Duodenal mucosa (tissue), 2 donors: ENCODE data around the gene TNFSF4.

ENCODE experiments used
- H3K27ac ChIP-seq: one replicate; pipeline ENCODE4 v1.7.0; 2013; ENCODE audit warnings: low read depth, low read length
- H3K27me3 ChIP-seq, 2 donors: one replicate each; pipeline ENCODE4 v1.7.0; 2013; ENCODE audit warnings: low read length in 2 of 2, control low read depth in 1 of 2; ENCODE audit not compliant: insufficient read depth in 2 of 2, control insufficient read depth in 1 of 2
- H3K36me3 ChIP-seq, 2 donors: one replicate each; pipeline ENCODE4 v1.7.0; 2013; ENCODE audit warnings: low read length in 2 of 2, control low read depth in 1 of 2; ENCODE audit not compliant: insufficient read depth in 2 of 2, control insufficient read depth in 1 of 2
- H3K4me1 ChIP-seq, 2 donors: one replicate each; pipeline ENCODE4 v1.7.0; 2013; ENCODE audit warnings: low read length in 2 of 2, control low read depth in 1 of 2; ENCODE audit not compliant: insufficient read depth in 2 of 2, control insufficient read depth in 1 of 2
- H3K4me3 ChIP-seq, 2 donors: one replicate each; pipeline ENCODE4 v1.7.0; 2013; ENCODE audit warnings: low read length in 2 of 2, low read depth in 1 of 2
- H3K9ac ChIP-seq, 2 donors: one replicate each; pipeline ENCODE4 v1.7.0; 2013; ENCODE audit warnings: low read length in 2 of 2, low read depth in 1 of 2
- H3K9me3 ChIP-seq, 2 donors: one replicate each; pipeline ENCODE4 v1.7.0; 2013; ENCODE audit warnings: low read length in 2 of 2, control low read depth in 1 of 2; ENCODE audit not compliant: control insufficient read depth in 1 of 2

Gene TNFSF4

GRCh38 chr1:173195596-173196088 is 11.5 kb downstream of the TNFSF4 start:
- Histone ChIP-seq H3K9ac (no peak overlapping the region), H3K9me3 (no peaks in the 10 kb centered on the region), H3K27me3 (no peaks in the 10 kb centered on the region), H3K4me1 (peaks cover 4 to 5% of the 10 kb centered on the region in 2 donors), H3K36me3 (no peaks in the 10 kb centered on the region), H3K4me3 (no peak overlapping the region), H3K27ac (no peak overlapping the region)

DNA sequence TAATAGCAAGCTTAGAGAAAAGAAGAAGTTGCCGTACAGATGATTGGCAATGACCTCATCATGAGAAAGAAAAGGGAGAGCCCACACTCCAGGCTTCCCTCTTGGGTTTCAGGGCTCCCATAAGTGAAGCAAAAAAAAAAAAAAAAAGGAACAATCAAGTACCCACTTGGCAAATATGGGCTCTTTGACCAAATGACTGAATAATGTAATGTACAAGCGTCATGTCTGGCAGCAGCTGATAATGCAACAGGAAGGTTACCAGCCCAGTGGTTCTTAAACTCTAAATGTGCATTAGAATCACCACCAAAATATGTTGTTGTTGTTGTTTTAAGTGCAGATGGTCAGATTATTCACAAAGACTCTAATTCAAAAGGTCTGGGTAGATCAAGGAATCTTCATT is 13.5 kb downstream of the TNFSF4 start:
- H3K27ac ChIP-seq, result no peak overlapping the region
- H3K27me3 ChIP-seq, result no peaks in the 10 kb centered on the region

DNA sequence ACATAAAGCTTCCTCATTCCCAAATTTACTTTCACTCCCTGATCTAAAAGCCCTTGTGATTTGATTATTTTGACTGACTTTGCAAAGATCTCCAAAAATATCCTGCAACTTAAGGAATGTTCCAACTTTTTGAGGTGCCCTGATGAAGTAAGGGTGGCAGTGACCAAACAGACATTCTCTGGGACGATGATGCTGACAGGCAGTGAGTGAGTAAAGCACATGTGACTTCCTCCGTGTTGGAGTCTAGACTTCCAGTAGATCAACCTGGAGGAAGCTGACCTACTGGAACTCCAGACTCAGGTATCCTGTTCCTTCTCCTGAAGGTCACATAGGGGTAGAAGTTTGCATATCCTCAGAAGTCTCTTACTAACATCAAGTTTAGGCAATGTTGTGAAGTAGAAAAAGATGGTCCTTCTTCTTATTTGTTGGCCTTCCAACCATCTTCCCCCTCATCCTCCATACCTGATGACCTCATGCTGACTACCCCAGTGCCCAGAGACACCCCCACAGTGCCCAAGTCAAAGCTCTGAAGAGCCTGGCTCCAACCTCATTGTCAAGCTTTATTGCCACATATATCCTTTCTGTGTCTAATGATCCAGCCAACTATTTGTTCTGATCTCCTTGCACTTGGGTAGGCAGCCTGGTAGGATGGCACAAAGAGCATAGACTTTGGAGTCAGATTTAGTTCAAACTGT is 16.0 kb downstream of the TNFSF4 start:
- Histone ChIP-seq H3K27ac (no peak overlapping the region), H3K9me3 (no peaks in the 10 kb centered on the region), H3K27me3 (no peaks in the 10 kb centered on the region), H3K4me3 (no peak overlapping the region), H3K9ac (no peak overlapping the region), H3K4me1 (peaks cover 11% of the 10 kb centered on the region in 2 donors), H3K36me3 (no peaks in the 10 kb centered on the region)

More for the DNA sequence above, 13.5 kb downstream of the TNFSF4 start:
- Histone ChIP-seq H3K9ac (no peak overlapping the region), H3K4me3 (no peak overlapping the region), H3K9me3 (no peaks in the 10 kb centered on the region), H3K36me3 (no peaks in the 10 kb centered on the region), H3K4me1 (peaks cover 11% of the 10 kb centered on the region in 2 donors)

- Histone ChIP-seq H3K4me3 (no peak overlapping the region), H3K27ac (no peak overlapping the region), H3K27me3 (no peaks in the 10 kb centered on the region), H3K36me3 (no peaks in the 10 kb centered on the region), H3K9me3 (no peaks in the 10 kb centered on the region), H3K4me1 (peaks cover 11% of the 10 kb centered on the region in 2 donors), H3K9ac (no peak overlapping the region)
Observed at GRCh38 chr1:173190101-173190936, 16.8 kb downstream of the TNFSF4 start.

GRCh38 chr1:173187671-173188237 is 19.4 kb downstream of the TNFSF4 start:
- Histone ChIP-seq H3K4me1 (peaks cover 11% of the 10 kb centered on the region in 2 donors), H3K36me3 (no peaks in the 10 kb centered on the region), H3K27me3 (no peaks in the 10 kb centered on the region), H3K27ac (no peak overlapping the region), H3K9me3 (no peaks in the 10 kb centered on the region), H3K4me3 (no peak overlapping the region), H3K9ac (no peak overlapping the region)

DNA sequence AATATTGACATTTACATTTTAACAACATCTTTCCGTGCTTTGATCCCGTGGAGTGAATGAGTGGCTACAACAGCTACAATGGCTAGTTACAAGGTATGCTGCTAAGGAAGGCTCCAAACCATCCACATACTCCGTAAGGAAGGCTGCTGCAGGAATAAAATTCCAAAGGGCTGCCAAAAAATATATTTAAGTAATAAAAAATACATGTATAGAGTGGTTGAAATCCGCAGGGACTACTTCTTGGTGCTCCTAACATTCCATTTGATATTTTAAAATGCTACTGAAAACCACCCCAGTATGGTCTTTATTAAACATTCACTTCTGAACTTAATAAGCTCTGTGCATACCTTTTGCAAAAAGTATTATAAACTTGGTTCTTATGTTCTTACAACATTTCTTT is 25.3 kb downstream of the TNFSF4 start:
- no peaks in the 10 kb centered on the region for H3K9me3 ChIP-seq
- no peak overlapping the region for H3K4me3 ChIP-seq
- H3K27ac ChIP-seq, result no peak overlapping the region
- no peaks in the 10 kb centered on the region for H3K36me3 ChIP-seq
- H3K27me3 ChIP-seq, result no peaks in the 10 kb centered on the region
- no peak overlapping the region for H3K9ac ChIP-seq
- H3K4me1 ChIP-seq, result no peaks in the 10 kb centered on the region

GRCh38 chr1:173176246-173176645 is 30.9 kb downstream of the TNFSF4 start:
- Histone ChIP-seq H3K4me3 (no peak overlapping the region), H3K27me3 (no peaks in the 10 kb centered on the region), H3K36me3 (no peaks in the 10 kb centered on the region), H3K4me1 (no peaks in the 10 kb centered on the region), H3K27ac (no peak overlapping the region), H3K9me3 (peaks cover 23% of the 10 kb centered on the region in 2 donors), H3K9ac (no peak overlapping the region)

DNA sequence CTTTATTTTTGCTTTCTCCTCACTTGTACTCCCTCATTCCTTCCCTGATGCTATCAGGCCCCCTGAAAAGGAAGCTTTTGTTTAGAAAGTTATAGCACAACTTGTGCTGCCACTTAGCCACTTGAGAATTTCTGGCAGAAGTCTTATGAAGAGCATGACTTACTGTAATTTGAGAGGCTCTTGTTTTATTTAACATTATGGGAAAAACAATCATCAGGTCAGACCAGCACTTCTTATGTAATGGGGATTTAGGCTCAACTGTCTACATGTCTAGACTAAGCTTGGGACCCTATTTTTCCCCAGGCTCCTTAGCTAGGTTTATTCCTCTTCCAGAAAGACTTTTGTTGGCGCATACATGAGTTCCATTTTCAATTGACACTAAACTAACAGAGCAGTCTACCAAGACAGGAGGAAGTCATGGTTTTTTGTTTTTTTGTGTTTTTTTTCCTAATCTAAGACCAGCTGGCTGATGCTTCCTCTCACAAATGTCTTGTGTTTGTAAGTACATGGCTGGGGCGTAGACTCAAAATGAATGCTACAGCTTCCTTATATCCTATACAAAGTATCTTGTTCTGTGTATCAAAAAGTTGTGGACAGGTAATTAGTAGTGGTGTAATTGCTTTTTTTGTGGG is 31.5 kb downstream of the TNFSF4 start:
- no peaks in the 10 kb centered on the region for H3K4me1 ChIP-seq
- H3K9me3 ChIP-seq, result peaks cover 23 to 27% of the 10 kb centered on the region in 2 donors
- no peaks in the 10 kb centered on the region for H3K27me3 ChIP-seq
- H3K36me3 ChIP-seq, result no peaks in the 10 kb centered on the region
- H3K27ac ChIP-seq, result no peak overlapping the region
- H3K4me3 ChIP-seq, result no peak overlapping the region
- H3K9ac ChIP-seq, result no peak overlapping the region

DNA sequence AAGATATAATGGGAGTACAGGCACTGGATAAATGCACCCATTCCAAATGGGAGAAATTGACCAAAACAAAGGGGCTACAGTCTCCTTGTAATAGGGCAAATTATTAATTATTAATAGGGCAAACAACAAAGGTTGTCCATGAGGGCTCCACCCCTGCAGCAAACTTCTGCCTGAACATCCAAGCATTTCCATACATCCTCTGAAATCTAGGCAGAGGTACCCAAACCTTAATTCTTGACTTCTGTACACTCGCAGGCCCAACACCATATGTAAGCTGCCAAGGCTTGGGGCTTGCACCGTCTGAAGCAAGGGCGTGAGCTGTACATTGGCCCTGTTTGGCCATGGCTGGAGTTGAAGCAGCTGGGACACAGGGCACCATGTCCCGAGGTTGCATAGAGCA is 33.7 kb downstream of the TNFSF4 start:
- Histone ChIP-seq H3K4me3 (no peak overlapping the region), H3K9ac (no peak overlapping the region), H3K9me3 (peaks cover 23 to 28% of the 10 kb centered on the region in 2 donors), H3K36me3 (no peaks in the 10 kb centered on the region), H3K27ac (no peak overlapping the region), H3K27me3 (no peaks in the 10 kb centered on the region), H3K4me1 (no peaks in the 10 kb centered on the region)

DNA sequence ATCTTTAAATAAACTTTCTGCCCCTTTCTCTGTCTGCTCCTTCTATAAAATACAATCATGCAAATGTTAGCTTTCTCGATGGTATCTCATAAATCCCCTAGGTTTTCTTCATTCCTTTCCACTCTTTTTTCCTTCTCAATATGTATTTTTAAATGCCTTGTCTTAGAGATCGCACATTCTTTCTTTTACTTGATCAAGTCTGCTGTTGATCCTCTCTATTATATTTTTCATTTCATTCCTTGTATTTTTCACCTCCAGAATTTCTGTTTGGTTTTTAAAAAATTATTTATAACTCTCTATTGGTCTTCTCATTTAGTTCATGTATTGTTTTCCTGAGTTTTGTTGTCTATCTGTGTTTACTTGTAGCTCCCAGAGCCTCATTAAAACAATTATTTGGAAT is 36.0 kb downstream of the TNFSF4 start:
- Histone ChIP-seq H3K27me3 (no peaks in the 10 kb centered on the region), H3K36me3 (no peaks in the 10 kb centered on the region), H3K9ac (no peak overlapping the region), H3K27ac (no peak overlapping the region), H3K4me1 (no peaks in the 10 kb centered on the region), H3K4me3 (no peak overlapping the region), H3K9me3 (peaks cover 23 to 28% of the 10 kb centered on the region in 2 donors)
